ENCODE data around the gene STARD13. TPM values are rescaled to one million over a fixed set of nuclear protein-coding genes. Genes with fewer than 3 reads are reported as not detected.
A peak's percentile ranks its signal among the peaks of the same experiment; 100 is the strongest.

STARD13 gene
- total RNA-seq, 2 donors from 2014 or later, result 43.9 to 47.1 TPM

GRCh38 chr13:33257841-33258807, 27.4 kb downstream of the STARD13 start:
- H3K4me1 ChIP-seq (ENCODE audit: control insufficient read depth in 1 of 2, low read depth in 2 of 2), result peaks cover 0 to 11% of the 10 kb centered on the region in 2 donors
- no peak overlapping the region for H3K27ac ChIP-seq

DNA sequence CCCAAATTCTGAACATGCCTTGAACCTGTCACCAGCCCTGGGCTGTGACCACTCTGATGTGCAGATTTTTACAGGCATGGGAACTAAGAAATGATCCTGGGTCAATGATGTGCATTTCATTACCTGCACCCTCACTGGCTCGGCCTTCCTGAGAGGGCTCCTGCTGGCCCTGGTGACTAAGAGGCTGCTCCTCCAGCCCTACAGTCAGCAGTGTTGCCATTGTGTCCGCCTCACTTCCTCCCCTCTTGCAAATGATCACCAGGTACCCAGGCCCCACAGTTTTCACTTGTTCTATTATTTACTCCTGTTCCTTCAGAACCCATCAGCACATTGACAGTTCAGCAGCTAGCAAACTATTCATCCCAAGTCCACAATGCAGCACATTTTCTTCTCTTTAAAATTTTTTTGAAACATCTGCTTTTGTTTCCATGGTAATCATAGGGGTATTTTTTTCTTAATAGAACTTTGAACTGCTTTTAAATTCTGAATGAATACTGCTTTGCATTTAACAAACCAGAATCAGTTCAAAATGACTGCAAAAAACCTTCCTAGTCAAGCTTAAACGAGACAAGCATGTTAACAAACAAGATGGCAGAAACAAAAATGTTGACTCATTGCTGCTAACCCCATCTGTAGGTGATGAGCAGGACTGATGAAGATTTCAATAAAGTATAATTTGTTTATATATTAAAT, 29.3 kb downstream of the STARD13 start:
- no peak overlapping the region for H3K4me3 ChIP-seq
- ATAC-seq (ENCODE audit: insufficient number of reproducible peaks, low FRiP score, low read depth) (no peak), DNase-seq (ENCODE audit: low spot score) (no peak)
- no peaks in the 10 kb centered on the region for H3K27me3 ChIP-seq (replicated peaks; ENCODE audit: insufficient read depth)
- no peak overlapping the region for H3K27ac ChIP-seq
- H3K9me3 ChIP-seq, result no peaks in the 10 kb centered on the region
- H3K36me3 ChIP-seq, result no peaks in the 10 kb centered on the region
- H3K4me1 ChIP-seq (ENCODE audit: control insufficient read depth in 1 of 2, low read depth in 2 of 2), result peaks cover 4 to 12% of the 10 kb centered on the region in 2 donors
- TF ChIP-seq CTCF (IDR thresholded peaks at IDR 0.05), result no peak

More at GRCh38 chr13:33257841-33258807, 27.4 kb downstream of the STARD13 start:
- ATAC-seq (ENCODE audit: insufficient number of reproducible peaks, low FRiP score, low read depth) (no peak), DNase-seq (ENCODE audit: low spot score) (no peak)
- no peaks in the 10 kb centered on the region for H3K36me3 ChIP-seq
- H3K27me3 ChIP-seq (replicated peaks; ENCODE audit: insufficient read depth), result no peaks in the 10 kb centered on the region
- TF ChIP-seq CTCF (IDR thresholded peaks at IDR 0.05), result no peak
- H3K4me3 ChIP-seq, result no peak overlapping the region
- no peaks in the 10 kb centered on the region for H3K9me3 ChIP-seq

- H3K4me1 ChIP-seq (ENCODE audit: control insufficient read depth in 1 of 2, low read depth in 2 of 2), result peaks cover 7 to 12% of the 10 kb centered on the region in 2 donors
- H3K4me3 ChIP-seq, result no peak overlapping the region
- ATAC-seq (ENCODE audit: insufficient number of reproducible peaks, low FRiP score, low read depth) (no peak), DNase-seq (ENCODE audit: low spot score) (no peak)
- H3K27me3 ChIP-seq (replicated peaks; ENCODE audit: insufficient read depth), result no peaks in the 10 kb centered on the region
- no peak overlapping the region for H3K27ac ChIP-seq
- no peaks in the 10 kb centered on the region for H3K9me3 ChIP-seq
- TF ChIP-seq CTCF (IDR thresholded peaks at IDR 0.05), result no peak
- no peaks in the 10 kb centered on the region for H3K36me3 ChIP-seq
Measured at GRCh38 chr13:33252135-33252534, 33.4 kb downstream of the STARD13 start.

GRCh38 chr13:33251131-33251661, 34.4 kb downstream of the STARD13 start:
- H3K9me3 ChIP-seq, result no peaks in the 10 kb centered on the region
- H3K27me3 ChIP-seq (replicated peaks; ENCODE audit: insufficient read depth), result no peaks in the 10 kb centered on the region
- H3K36me3 ChIP-seq, result no peaks in the 10 kb centered on the region
- peaks cover 7 to 12% of the 10 kb centered on the region in 2 donors for H3K4me1 ChIP-seq (ENCODE audit: control insufficient read depth in 1 of 2, low read depth in 2 of 2)
- ATAC-seq (ENCODE audit: insufficient number of reproducible peaks, low FRiP score, low read depth), result peak; percentile 53
- peak overlapping the region; percentile 5 to 18 for H3K27ac ChIP-seq
- DNase-seq (ENCODE audit: low spot score), result peak; percentile 12
- H3K4me3 ChIP-seq, result peak overlapping the region; percentile 34
- no peak for TF ChIP-seq CTCF (IDR thresholded peaks at IDR 0.05)

GRCh38 chr13:33250609-33251008, 34.9 kb downstream of the STARD13 start:
- no peak for ATAC-seq (ENCODE audit: insufficient number of reproducible peaks, low FRiP score, low read depth)
- Histone ChIP-seq H3K4me1 (ENCODE audit: control insufficient read depth in 1 of 2, low read depth in 2 of 2) (peaks cover 7 to 12% of the 10 kb centered on the region in 2 donors), H3K27ac (peak overlapping the region; percentile 5 to 18), H3K4me3 (no peak overlapping the region), H3K36me3 (no peaks in the 10 kb centered on the region), H3K27me3 (replicated peaks; ENCODE audit: insufficient read depth) (no peaks in the 10 kb centered on the region), H3K9me3 (no peaks in the 10 kb centered on the region)
- TF ChIP-seq CTCF (IDR thresholded peaks at IDR 0.05), result no peak
- DNase-seq (ENCODE audit: low spot score), result no peak
